Measurements from ENCODE around the gene SPECC1L. TPM values are rescaled to one million over a fixed set of nuclear protein-coding genes. Genes with fewer than 3 reads are reported as not detected.
A peak's percentile ranks its signal among the peaks of the same experiment; 100 is the strongest.

Gene SPECC1L
- total RNA-seq, 4 donors from 2014 or later = 18.2 to 114 (median 55.3) TPM

DNA sequence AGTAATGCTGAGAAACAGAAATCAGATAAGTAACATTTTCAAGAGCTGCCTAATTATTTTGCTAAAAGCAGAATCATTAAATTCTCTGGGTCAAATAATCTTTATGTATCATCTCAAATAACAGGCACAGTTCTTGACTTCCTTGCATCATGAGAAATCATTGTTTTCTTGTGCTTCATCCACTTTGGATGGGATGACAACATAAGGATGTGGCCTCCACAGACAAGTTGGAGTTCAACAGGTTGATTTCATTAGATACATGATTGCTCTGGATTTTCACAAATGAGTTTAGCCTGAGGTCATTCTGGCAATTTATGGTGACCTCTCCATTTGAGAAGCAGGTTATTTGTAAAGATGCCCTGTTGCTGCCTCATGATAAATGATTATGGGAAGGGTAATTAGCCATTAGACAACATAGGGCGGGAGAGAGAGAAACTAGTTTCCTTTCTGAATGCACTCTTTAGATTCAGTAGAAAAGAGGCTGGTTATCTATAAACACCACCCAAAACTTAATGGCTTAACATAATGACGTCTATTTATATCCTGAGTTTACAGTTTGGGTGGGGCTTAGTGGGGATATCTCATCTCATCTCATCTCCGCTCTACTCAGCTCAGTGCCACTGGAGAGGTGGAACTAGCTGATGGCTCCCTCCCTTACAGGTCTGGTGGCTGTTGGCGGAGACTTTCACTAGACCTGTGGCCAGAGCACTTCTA, 121.7 kb downstream of the SPECC1L start:
- Histone ChIP-seq H3K4me3 (no peak overlapping the region), H3K27ac (peak overlapping the region in 1 of 2 donors; percentile 68), H3K27me3 (no peaks in the 10 kb centered on the region), H3K4me1 (peaks cover 0 to 7% of the 10 kb centered on the region in 2 donors), H3K36me3 (no peaks in the 10 kb centered on the region), H3K9me3 (no peaks in the 10 kb centered on the region)
- no peak for TF ChIP-seq CTCF (IDR thresholded peaks at IDR 0.05)
- TF ChIP-seq POLR2A (IDR thresholded peaks at IDR 0.05) = no peak
- DNase-seq = no peak
- intact Hi-C loops (cut with DNase I; ENCODE audit: low total_unique reads) = no loop called here

GRCh38 chr22:24393012-24393559, 122.5 kb downstream of the SPECC1L start:
- Histone ChIP-seq H3K9me3 (no peaks in the 10 kb centered on the region), H3K4me3 (no peak overlapping the region), H3K27ac (no peak overlapping the region), H3K4me1 (peaks cover 0 to 7% of the 10 kb centered on the region in 2 donors), H3K27me3 (no peaks in the 10 kb centered on the region), H3K36me3 (no peaks in the 10 kb centered on the region)
- no peak for DNase-seq
- TF ChIP-seq POLR2A (IDR thresholded peaks at IDR 0.05) (no peak), CTCF (IDR thresholded peaks at IDR 0.05) (no peak)
- intact Hi-C loops (cut with DNase I; ENCODE audit: low total_unique reads) = no loop called here

GRCh38 chr22:24393848-24394247, 123.2 kb downstream of the SPECC1L start:
- Histone ChIP-seq H3K4me1 (peaks cover 0 to 7% of the 10 kb centered on the region in 2 donors), H3K9me3 (no peaks in the 10 kb centered on the region), H3K27me3 (no peaks in the 10 kb centered on the region), H3K36me3 (no peaks in the 10 kb centered on the region), H3K4me3 (no peak overlapping the region), H3K27ac (no peak overlapping the region)
- DNase-seq = no peak
- TF ChIP-seq CTCF (IDR thresholded peaks at IDR 0.05) = no peak
- TF ChIP-seq POLR2A (IDR thresholded peaks at IDR 0.05) = no peak
- intact Hi-C loops (cut with DNase I; ENCODE audit: low total_unique reads) = no loop called here

GRCh38 chr22:24394254-24394653, 123.6 kb downstream of the SPECC1L start:
- H3K4me1 ChIP-seq = peaks cover 0 to 7% of the 10 kb centered on the region in 2 donors
- no peak overlapping the region for H3K27ac ChIP-seq

More at GRCh38 chr22:24394254-24394653, 123.6 kb downstream of the SPECC1L start:
- no peaks in the 10 kb centered on the region for H3K36me3 ChIP-seq
- H3K4me3 ChIP-seq = no peak overlapping the region
- no peak for DNase-seq
- no peaks in the 10 kb centered on the region for H3K27me3 ChIP-seq
- TF ChIP-seq CTCF (IDR thresholded peaks at IDR 0.05) (no peak), POLR2A (IDR thresholded peaks at IDR 0.05) (no peak)
- intact Hi-C loops (cut with DNase I; ENCODE audit: low total_unique reads) = no loop called here
- H3K9me3 ChIP-seq = no peaks in the 10 kb centered on the region

Measured in uterus (tissue), 4 donors.